ENCODE data around the gene ZNF695. TPM values are rescaled to one million over a fixed set of nuclear protein-coding genes. Genes with fewer than 3 reads are reported as not detected.
"Not testable (repeated sequence)": the region's sequence is repeated elsewhere in the genome, so short reads cannot be mapped to it uniquely, and the experiment has no call there.

ZNF695 gene
- total and polyA plus RNA-seq, 2 donors (not counting 3 experiments of a cell fraction or from before 2014, with no cell fraction given): 2.0 to 5.5 TPM

GRCh38 chr1:247037511-247038320 lies 29.9 kb upstream of the ZNF695 start:
- H3K27ac ChIP-seq (ENCODE audit: insufficient read depth, low read depth, low read length): no peak overlapping the region
- peaks cover 3 to 14% of the 10 kb centered on the region in 2 experiments for H3K36me3 ChIP-seq (ENCODE audit: control insufficient read depth in 2 of 2, extremely low read depth in 1 of 2, insufficient read depth in 2 of 2, low read length in 2 of 2)
- H3K27me3 ChIP-seq (ENCODE audit: control insufficient read depth in 2 of 2, insufficient read depth in 2 of 2, low read length in 2 of 2): no peaks in the 10 kb centered on the region
- H3K9me1 ChIP-seq (replicated peaks; ENCODE audit: control insufficient read depth, extremely low read depth, insufficient read depth, low read length): no peaks in the 10 kb centered on the region
- CTCF ChIA-PET: no interaction called here
- H3K4me2 ChIP-seq (ENCODE audit: insufficient read depth, low read length): no peak overlapping the region
- no peak overlapping the region for H3K9ac ChIP-seq (replicated peaks; ENCODE audit: extremely low read depth, insufficient read depth, low read length)
- no peaks in the 10 kb centered on the region for H4K20me1 ChIP-seq (replicated peaks; ENCODE audit: control insufficient read depth, extremely low read depth, insufficient read depth, low read length)
- H3K79me2 ChIP-seq (ENCODE audit: control insufficient read depth, insufficient read depth, low read length): peaks cover 2% of the 10 kb centered on the region
- dilution Hi-C loops (cut with MboI; ENCODE audit: extremely low pct_ligation_motif_present, low sequenced_read_pairs): no loop called here
- H3K4me3 ChIP-seq (replicated peaks in 1 of 3; ENCODE audit: insufficient read depth in 1 of 3, low read depth in 1 of 3, low read length in 3 of 3): no peak overlapping the region
- no TSS peak for BruUV-seq (replicated peaks)
- intact Hi-C loops (cut with micrococcal nuclease): no loop called here
- DNase-seq (ENCODE audit: low read depth, low spot score) (no peak), FAIRE-seq (no peak)
- no peaks in the 10 kb centered on the region for H3K4me1 ChIP-seq (ENCODE audit: control insufficient read depth, extremely low read depth, insufficient read depth, low read length)
- TF ChIP-seq JUN (IDR thresholded peaks at IDR 0.05; ENCODE audit: borderline replicate concordance, insufficient read depth, insufficient read length, low read depth) (no peak), POLR2A (IDR thresholded peaks at IDR 0.05; ENCODE audit: low read depth, low read length) (no peak), POLR2AphosphoS5 (IDR thresholded peaks at IDR 0.05; ENCODE audit: insufficient read depth, low read depth, low read length) (no peak), GATA2 (IDR thresholded peaks at IDR 0.05; ENCODE audit: insufficient read depth, insufficient read length, low read depth, low read length) (no peak), EZH2 (IDR thresholded peaks at IDR 0.05; ENCODE audit: borderline replicate concordance, low read depth, low read length, severe bottlenecking) (no peak), FOS (IDR thresholded peaks at IDR 0.05; ENCODE audit: borderline replicate concordance, insufficient read depth, low read length) (no peak), CTCF (IDR thresholded peaks at IDR 0.05; ENCODE audit: extremely low read depth in 1 of 2, insufficient read depth in 1 of 2, low read depth in 1 of 2, low read length in 2 of 2) (no peak), MYC (IDR thresholded peaks at IDR 0.05; ENCODE audit: low read depth, low read length) (no peak)
- TF ChIP-seq, protein P1, sequence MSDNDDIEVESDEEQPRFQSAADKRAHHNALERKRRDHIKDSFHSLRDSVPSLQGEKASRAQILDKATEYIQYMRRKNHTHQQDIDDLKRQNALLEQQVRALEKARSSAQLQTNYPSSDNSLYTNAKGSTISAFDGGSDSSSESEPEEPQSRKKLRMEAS (IDR thresholded peaks at IDR 0.05; ENCODE audit: insufficient read depth, insufficient read length): no peak
- H2AFZ ChIP-seq (ENCODE audit: low read depth, low read length): no peak overlapping the region
- POLR2A ChIA-PET: no interaction called here
- H3K9me3 ChIP-seq (replicated peaks; ENCODE audit: control insufficient read depth, insufficient read depth, low read length): peaks cover 7% of the 10 kb centered on the region

- dilution Hi-C loops (cut with MboI; ENCODE audit: extremely low pct_ligation_motif_present, low sequenced_read_pairs); H3K27ac ChIP-seq (ENCODE audit: insufficient read depth, low read depth, low read length); H3K79me2 ChIP-seq (ENCODE audit: control insufficient read depth, insufficient read depth, low read length); H3K36me3 ChIP-seq (ENCODE audit: control insufficient read depth in 2 of 2, extremely low read depth in 1 of 2, insufficient read depth in 2 of 2, low read length in 2 of 2); intact Hi-C loops (cut with micrococcal nuclease); CTCF ChIA-PET; H3K9me3 ChIP-seq (replicated peaks; ENCODE audit: control insufficient read depth, insufficient read depth, low read length); H3K4me2 ChIP-seq (ENCODE audit: insufficient read depth, low read length); H4K20me1 ChIP-seq (replicated peaks; ENCODE audit: control insufficient read depth, extremely low read depth, insufficient read depth, low read length); H3K9me1 ChIP-seq (replicated peaks; ENCODE audit: control insufficient read depth, extremely low read depth, insufficient read depth, low read length); H3K4me3 ChIP-seq (replicated peaks in 1 of 3; ENCODE audit: insufficient read depth in 1 of 3, low read depth in 1 of 3, low read length in 3 of 3); H3K27me3 ChIP-seq (ENCODE audit: control insufficient read depth in 2 of 2, insufficient read depth in 2 of 2, low read length in 2 of 2); DNase-seq (ENCODE audit: low read depth, low spot score); H3K9ac ChIP-seq (replicated peaks; ENCODE audit: extremely low read depth, insufficient read depth, low read length); BruUV-seq (replicated peaks); H2AFZ ChIP-seq (ENCODE audit: low read depth, low read length); POLR2A ChIA-PET; H3K4me1 ChIP-seq (ENCODE audit: control insufficient read depth, extremely low read depth, insufficient read depth, low read length); FAIRE-seq: not testable (repeated sequence)
Measured at GRCh38 chr1:247032306-247032705, 24.4 kb upstream of the ZNF695 start.

Data from endothelial cell of umbilical vein (primary cell).